ENCODE measurements around the gene PSME1. TPM values are rescaled to one million over a fixed set of nuclear protein-coding genes. Genes with fewer than 3 reads are reported as not detected.

PSME1 gene
- total and polyA plus RNA-seq, 2 of the 13 experiments (the other 11 are each of a cell fraction or from before 2014, with no cell fraction given), result 159 to 608 TPM

GRCh38 chr14:24115422-24116127 is 20.4 kb upstream of the PSME1 start (continued):
- TF ChIP-seq CC2D1A (CRISPR knock-in tag; IDR thresholded peaks at IDR 0.05) (0 out of 2 replicates have a peak, but pooled peaks have one; percentile 81), DRAP1 (CRISPR knock-in tag; IDR thresholded peaks at IDR 0.05) (no peak), MLX (CRISPR knock-in tag; IDR thresholded peaks at IDR 0.05) (no peak; the same call in 1 of the 2 replicates), AKNA (CRISPR knock-in tag; IDR thresholded peaks at IDR 0.05; ENCODE audit: borderline replicate concordance) (no peak), LCORL (IDR thresholded peaks at IDR 0.05) (no peak), LCORL (CRISPR knock-in tag; IDR thresholded peaks at IDR 0.05) (no peak), TARDBP (CRISPR knock-in tag; IDR thresholded peaks at IDR 0.05) (no peak), SMC3 (IDR thresholded peaks at IDR 0.05; ENCODE audit: low read length) (no peak), MLXIP (CRISPR knock-in tag; IDR thresholded peaks at IDR 0.05; ENCODE audit: borderline replicate concordance) (no peak), TMF1 (CRISPR knock-in tag; IDR thresholded peaks at IDR 0.05; ENCODE audit: low read depth) (peak; percentile 78; the same call in 1 of the 2 replicates), ZNF512B (CRISPR knock-in tag; IDR thresholded peaks at IDR 0.05; ENCODE audit: borderline replicate concordance) (no peak), ZNF354B (CRISPR knock-in tag; IDR thresholded peaks at IDR 0.05) (0 out of 2 replicates have a peak, but pooled peaks have one; percentile 82), ZNF598 (CRISPR knock-in tag; IDR thresholded peaks at IDR 0.05; ENCODE audit: borderline replicate concordance) (no peak), ZBTB39 (CRISPR knock-in tag; IDR thresholded peaks at IDR 0.05) (no peak)

Measured in HepG2 (cell line).